Kasumi-1 (cell line): ENCODE measurements around the gene MSMP.

ENCODE experiments used
- DNase-seq, 2 experiments: peaks; one replicate each; lab custom pipeline; 2025; lab: John Stamatoyannopoulos, UW

Gene MSMP

GRCh38 chr9:35719546-35719945 lies 34.5 kb downstream of the MSMP start:
- no peak for DNase-seq

GRCh38 chr9:35718721-35719511 lies 35.2 kb downstream of the MSMP start:
- DNase-seq, result no peak

GRCh38 chr9:35717132-35717870 lies 36.8 kb downstream of the MSMP start:
- DNase-seq, result no peak

GRCh38 chr9:35716230-35716629 lies 37.8 kb downstream of the MSMP start:
- no peak for DNase-seq

GRCh38 chr9:35714579-35715252 lies 39.4 kb downstream of the MSMP start:
- DNase-seq, result no peak

GRCh38 chr9:35714123-35714522 lies 40.0 kb downstream of the MSMP start:
- DNase-seq, result no peak

GRCh38 chr9:35713578-35713977 lies 40.5 kb downstream of the MSMP start:
- DNase-seq, result no peak

GRCh38 chr9:35712762-35713400 lies 41.2 kb downstream of the MSMP start:
- no peak for DNase-seq

- no peak for DNase-seq
Measured at GRCh38 chr9:35711501-35712428, 42.3 kb downstream of the MSMP start.

- DNase-seq, result no peak
Measured at GRCh38 chr9:35710818-35711500, 43.1 kb downstream of the MSMP start.

- no peak for DNase-seq
Measured at GRCh38 chr9:35708146-35708545, 45.9 kb downstream of the MSMP start.

GRCh38 chr9:35706951-35707350 lies 47.1 kb downstream of the MSMP start:
- DNase-seq, result no peak

GRCh38 chr9:35705836-35706430 lies 48.1 kb downstream of the MSMP start:
- DNase-seq, result no peak

GRCh38 chr9:35705372-35705771 lies 48.7 kb downstream of the MSMP start:
- DNase-seq, result no peak

- DNase-seq, result no peak
Measured at GRCh38 chr9:35703906-35704672, 50.0 kb downstream of the MSMP start.
